MM.1S (cell line): ENCODE data around the gene TBL1Y.

ENCODE experiments used
- DNase-seq: peaks from one replicate; pipeline ENCODE4 v3.0.0-alpha.2; 2015
- H2AFZ ChIP-seq: fragments of 300-600 bp; sonication (generic); 2 replicates; pipeline ENCODE4 v1.6.0; 2016; ENCODE audit warnings: antibody characterized with exemption, low read length
- H3F3A ChIP-seq: fragments of 300-600 bp; sonication (generic); 2 replicates; pipeline ENCODE4 v1.6.1; 2016; ENCODE audit warnings: mild to moderate bottlenecking, antibody characterized with exemption, low read length, moderate library complexity, mixed read lengths; ENCODE audit not compliant: insufficient read depth
- H3K27ac ChIP-seq: fragments of 300-600 bp; sonication (generic); 2 replicates; pipeline ENCODE4 v1.5.1; 2016; ENCODE audit warnings: mild to moderate bottlenecking, low read length
- H3K27me3 ChIP-seq: fragments of 300-600 bp; sonication (generic); replicated peaks from 2 replicates; pipeline ENCODE4 v1.6.0; 2016; ENCODE audit warnings: low read length; ENCODE audit not compliant: insufficient read depth
- H3K36me3 ChIP-seq: fragments of 300-600 bp; sonication (generic); replicated peaks from 2 replicates; pipeline ENCODE4 v1.6.1; 2016; ENCODE audit warnings: mild to moderate bottlenecking, low read length, mixed read lengths; ENCODE audit not compliant: insufficient read depth
- H3K4me1 ChIP-seq: fragments of 300-600 bp; sonication (generic); 2 replicates; pipeline ENCODE4 v1.6.1; 2016; ENCODE audit warnings: low read length, mixed read lengths
- H3K4me2 ChIP-seq: fragments of 300-600 bp; sonication (generic); 2 replicates; pipeline ENCODE4 v1.6.0; 2016; ENCODE audit warnings: low read depth, low read length
- H3K4me3 ChIP-seq: fragments of 300-600 bp; sonication (generic); 2 replicates; pipeline ENCODE4 v1.5.1; 2016; ENCODE audit warnings: low read length, mixed read lengths
- H3K79me2 ChIP-seq: fragments of 300-600 bp; sonication (generic); 2 replicates; pipeline ENCODE4 v1.6.1; 2016; ENCODE audit warnings: mixed run types, low read length, mixed read lengths
- H3K9ac ChIP-seq: fragments of 300-600 bp; sonication (generic); 2 replicates; pipeline ENCODE4 v1.6.1; 2016; ENCODE audit warnings: low read length, mixed read lengths
- H3K9me2 ChIP-seq: fragments of 300-600 bp; sonication (generic); replicated peaks from 2 replicates; pipeline ENCODE4 v1.6.1; 2016; ENCODE audit warnings: mild to moderate bottlenecking, low read length, mixed read lengths; ENCODE audit not compliant: insufficient read depth
- H3K9me3 ChIP-seq: fragments of 300-600 bp; sonication (generic); replicated peaks from 2 replicates; pipeline ENCODE4 v1.6.1; 2016; ENCODE audit warnings: mild to moderate bottlenecking, low read length, mixed read lengths; ENCODE audit not compliant: insufficient read depth
- H4K20me1 ChIP-seq: fragments of 300-600 bp; sonication (generic); 2 replicates; pipeline ENCODE4 v1.6.1; 2016; ENCODE audit warnings: mild to moderate bottlenecking, low read length, moderate library complexity, mixed read lengths; ENCODE audit not compliant: insufficient read depth
- CTCF ChIP-seq: fragments of 300-600 bp; sonication (generic); IDR thresholded peaks from 2 replicates; pipeline ENCODE4 v1.5.1; 2016; ENCODE audit warnings: antibody characterized with exemption, low read length, mixed read lengths
- EZH2 ChIP-seq: fragments of 300-600 bp; sonication (generic); optimal IDR thresholded peaks from 2 replicates; pipeline ENCODE3; 2017; ENCODE audit warnings: low read depth, mild to moderate bottlenecking, antibody characterized with exemption, low read length, mixed read lengths
- EZH2phosphoT487 ChIP-seq: fragments of 300-600 bp; sonication (generic); IDR thresholded peaks from 2 replicates; pipeline ENCODE4 v1.6.1; 2018; ENCODE audit warnings: antibody characterized with exemption, low read length

TBL1Y gene

DNA sequence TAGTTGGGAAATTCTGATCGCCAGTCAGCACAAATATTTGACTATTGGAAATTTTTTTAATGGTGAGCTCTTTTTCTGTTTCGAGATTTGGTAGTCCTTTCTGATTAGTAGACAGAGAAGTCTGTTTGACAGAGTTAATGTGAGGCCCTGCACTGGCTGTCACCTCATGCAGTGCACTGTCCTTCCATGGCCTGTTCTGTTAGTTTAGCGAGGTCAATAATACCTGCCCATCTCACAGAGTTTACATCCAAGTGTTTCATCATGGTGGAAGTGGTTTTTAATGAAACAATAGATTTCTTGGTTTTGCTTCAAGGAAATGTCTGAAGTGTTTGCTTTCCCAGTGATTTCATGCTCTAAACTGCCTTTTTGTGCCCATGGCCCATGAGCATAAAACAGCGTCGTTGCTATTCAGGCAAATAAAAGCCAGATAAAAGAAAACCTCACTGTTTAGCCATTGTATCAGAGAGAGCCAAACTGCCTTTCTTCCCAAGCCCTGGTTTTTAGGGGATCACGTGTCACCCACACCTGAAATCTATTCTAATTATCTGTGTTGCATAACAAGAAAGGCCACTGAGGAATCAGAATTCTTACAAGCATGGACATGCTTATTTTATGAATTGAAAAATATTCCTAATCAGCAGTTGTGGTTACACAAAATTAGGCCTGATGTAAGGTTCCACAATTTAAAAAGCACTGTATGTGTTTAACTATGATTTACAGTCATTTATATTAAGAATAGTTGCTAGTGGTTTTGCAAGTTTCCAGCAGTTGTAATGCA lies 98.3 kb downstream of the TBL1Y start:
- no peak overlapping the region for H2AFZ ChIP-seq
- no peak for TF ChIP-seq CTCF
- no peak for TF ChIP-seq EZH2
- no peak for TF ChIP-seq EZH2phosphoT487
- no peak for DNase-seq

DNA sequence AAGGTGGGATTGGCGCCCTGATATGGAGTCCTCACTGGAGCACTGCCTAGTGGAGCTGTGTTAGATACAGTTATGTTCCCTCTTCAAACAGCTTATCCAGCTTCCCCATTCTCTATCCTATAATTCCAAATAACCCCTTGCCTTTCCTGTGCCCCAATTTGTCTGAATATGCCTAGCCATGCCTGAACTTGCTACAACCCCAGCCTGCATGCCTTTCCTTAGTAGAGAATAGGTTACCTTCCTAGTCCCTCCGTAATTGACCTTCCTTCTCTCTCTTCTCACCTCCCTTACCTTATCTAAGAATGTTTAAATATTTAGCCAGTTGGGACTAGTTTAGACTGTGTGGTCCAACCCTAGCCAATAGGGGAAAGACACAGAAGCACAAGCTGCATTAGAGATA lies 102.6 kb downstream of the TBL1Y start:
- TF ChIP-seq EZH2phosphoT487 (no peak), CTCF (no peak), EZH2 (no peak)
- Histone ChIP-seq H3F3A (no peaks in the 10 kb centered on the region), H3K27ac (no peak overlapping the region)

More for the DNA sequence above, 98.3 kb downstream of the TBL1Y start:
- no peaks in the 10 kb centered on the region for H3K27me3 ChIP-seq
- H3K4me3 ChIP-seq = no peak overlapping the region
- H3K36me3 ChIP-seq = no peaks in the 10 kb centered on the region
- H3F3A ChIP-seq = no peaks in the 10 kb centered on the region
- H3K4me1 ChIP-seq = no peaks in the 10 kb centered on the region
- H4K20me1 ChIP-seq = no peaks in the 10 kb centered on the region
- no peaks in the 10 kb centered on the region for H3K9me2 ChIP-seq
- no peak overlapping the region for H3K9ac ChIP-seq
- H3K4me2 ChIP-seq = no peak overlapping the region
- H3K27ac ChIP-seq = no peak overlapping the region
- H3K9me3 ChIP-seq = no peaks in the 10 kb centered on the region
- H3K79me2 ChIP-seq = no peaks in the 10 kb centered on the region

DNA sequence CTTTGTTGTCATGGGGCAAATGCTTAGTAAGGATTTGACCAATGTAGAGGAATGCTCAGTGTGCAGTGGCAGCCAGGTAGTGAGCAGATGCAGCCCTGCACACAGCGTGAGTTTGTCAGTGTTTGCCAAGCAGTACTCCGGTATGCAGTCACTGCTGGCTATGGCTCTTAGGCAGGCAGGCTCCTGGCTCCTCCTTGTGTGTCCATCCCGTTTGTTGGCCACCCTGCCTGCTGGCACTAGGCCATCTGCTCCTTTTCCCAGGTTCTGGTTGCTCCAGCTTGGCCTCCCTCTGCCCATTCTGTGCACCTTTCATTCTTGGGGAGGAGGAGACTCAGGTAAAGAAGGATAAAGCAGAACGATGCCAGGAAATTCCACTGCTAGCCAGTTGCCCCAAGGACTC lies 106.0 kb downstream of the TBL1Y start:
- Histone ChIP-seq H3K36me3 (no peaks in the 10 kb centered on the region), H3K27ac (no peak overlapping the region), H3K4me1 (no peaks in the 10 kb centered on the region), H3K9me3 (no peaks in the 10 kb centered on the region), H3F3A (no peaks in the 10 kb centered on the region), H2AFZ (no peak overlapping the region), H3K79me2 (no peaks in the 10 kb centered on the region), H3K9ac (no peak overlapping the region), H3K4me2 (no peak overlapping the region), H3K9me2 (no peaks in the 10 kb centered on the region), H3K4me3 (no peak overlapping the region), H4K20me1 (no peaks in the 10 kb centered on the region), H3K27me3 (no peaks in the 10 kb centered on the region)
- DNase-seq = no peak
- TF ChIP-seq EZH2phosphoT487 (no peak), EZH2 (no peak), CTCF (no peak)

More for the DNA sequence above, 102.6 kb downstream of the TBL1Y start:
- no peaks in the 10 kb centered on the region for H3K36me3 ChIP-seq
- no peak overlapping the region for H3K4me3 ChIP-seq
- H3K9ac ChIP-seq = no peak overlapping the region
- H3K27me3 ChIP-seq = no peaks in the 10 kb centered on the region
- H3K9me3 ChIP-seq = no peaks in the 10 kb centered on the region
- H3K9me2 ChIP-seq = no peaks in the 10 kb centered on the region
- no peak overlapping the region for H3K4me2 ChIP-seq
- H3K79me2 ChIP-seq = no peaks in the 10 kb centered on the region
- no peaks in the 10 kb centered on the region for H4K20me1 ChIP-seq
- no peaks in the 10 kb centered on the region for H3K4me1 ChIP-seq
- no peak overlapping the region for H2AFZ ChIP-seq
- no peak for DNase-seq
